HG02938 (cell line): ENCODE data around the gene GCN1.

Experiments used
- ATAC-seq: cut with Tn5 transposase; IDR thresholded peaks from one replicate; pipeline ENCODE4 v1.9.1; 2021; ENCODE audit warnings: mild to moderate bottlenecking, moderate library complexity; ENCODE audit not compliant: unreplicated experiment

Gene GCN1

GRCh38 chr12:120144215-120144614 is 50.3 kb downstream of the GCN1 start:
- no peak for ATAC-seq

- ATAC-seq = no peak
Observed at GRCh38 chr12:120142231-120142877, 52.2 kb downstream of the GCN1 start.

GRCh38 chr12:120141336-120141735 is 53.2 kb downstream of the GCN1 start:
- no peak for ATAC-seq

GRCh38 chr12:120140603-120141002 is 53.9 kb downstream of the GCN1 start:
- ATAC-seq = no peak

- ATAC-seq = no peak
Observed at GRCh38 chr12:120139958-120140357, 54.6 kb downstream of the GCN1 start.

GRCh38 chr12:120138366-120138765 is 56.1 kb downstream of the GCN1 start:
- no peak for ATAC-seq

GRCh38 chr12:120137833-120138232 is 56.7 kb downstream of the GCN1 start:
- no peak for ATAC-seq

- no peak for ATAC-seq
Observed at GRCh38 chr12:120136093-120136770, 58.3 kb downstream of the GCN1 start.

- ATAC-seq = no peak
Observed at GRCh38 chr12:120134307-120134980, 60.1 kb downstream of the GCN1 start.

GRCh38 chr12:120132863-120133385 is 61.6 kb downstream of the GCN1 start:
- peak; percentile 95 for ATAC-seq

- no peak for ATAC-seq
Observed at GRCh38 chr12:120132054-120132836, 62.3 kb downstream of the GCN1 start.

GRCh38 chr12:120131116-120131515 is 63.4 kb downstream of the GCN1 start:
- ATAC-seq = no peak

GRCh38 chr12:120130011-120130410 is 64.5 kb downstream of the GCN1 start:
- ATAC-seq = no peak

- no peak for ATAC-seq
Observed at GRCh38 chr12:120126635-120127005, 67.9 kb downstream of the GCN1 start.

GRCh38 chr12:120125792-120126634 is 68.5 kb downstream of the GCN1 start:
- ATAC-seq = no peak

- ATAC-seq = no peak
Observed at GRCh38 chr12:120125029-120125428, 69.5 kb downstream of the GCN1 start.

- peak; percentile 50 for ATAC-seq
Observed at GRCh38 chr12:120121766-120122293, 72.7 kb downstream of the GCN1 start.

- no peak for ATAC-seq
Observed at GRCh38 chr12:120121343-120121742, 73.2 kb downstream of the GCN1 start.

- no peak for ATAC-seq
Observed at GRCh38 chr12:120119271-120119973, 75.1 kb downstream of the GCN1 start.
